Endothelial cell of hepatic sinusoid (primary cell): ENCODE results near the gene ERC2.

Experiments
- in situ Hi-C: cut with HindIII; loops from 2 replicates; pipeline ENCODE4 v1.10.0; 2017; ENCODE audit warnings: low sequenced_read_pairs

ERC2 gene

DNA sequence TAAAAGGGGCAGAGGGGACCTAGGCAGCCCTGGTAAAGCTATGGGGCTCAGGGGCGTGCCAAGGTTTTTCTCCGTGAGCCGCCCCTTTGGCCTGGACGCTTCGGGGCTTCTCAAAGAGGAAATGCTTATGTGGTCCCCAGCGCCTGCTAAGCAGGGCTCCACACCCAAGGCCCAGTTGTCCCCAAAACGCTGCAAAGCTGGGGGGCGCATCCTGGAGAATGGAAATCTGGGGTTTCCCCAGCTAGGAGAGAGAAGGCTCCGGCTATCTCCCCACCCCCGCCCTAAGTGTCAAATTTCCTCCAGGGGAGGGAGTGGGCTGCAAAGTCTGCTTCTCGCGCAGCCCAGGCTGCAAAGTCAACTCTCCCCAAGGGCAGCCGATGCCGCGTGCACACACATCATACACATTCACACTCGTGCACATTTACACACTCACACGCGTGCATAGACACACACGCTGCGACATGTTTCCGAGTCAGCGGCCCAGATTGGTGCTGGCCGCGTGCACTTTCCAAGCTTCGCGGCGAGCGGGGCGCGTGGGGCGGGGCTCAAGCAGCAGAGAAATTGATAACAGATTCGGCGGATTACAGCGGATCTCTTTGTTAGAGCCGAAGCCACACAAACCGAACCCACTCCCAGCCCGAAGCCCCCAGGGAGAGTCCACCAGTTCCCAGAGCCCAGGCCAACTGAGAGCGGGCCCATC lies 985.6 kb downstream of the ERC2 start:
- in situ Hi-C loops, result loop anchor here (5.0 to 25.0 kb wide), 4 partner anchors 145 to 620 kb away; no protein-coding TSS in a partner anchor

DNA sequence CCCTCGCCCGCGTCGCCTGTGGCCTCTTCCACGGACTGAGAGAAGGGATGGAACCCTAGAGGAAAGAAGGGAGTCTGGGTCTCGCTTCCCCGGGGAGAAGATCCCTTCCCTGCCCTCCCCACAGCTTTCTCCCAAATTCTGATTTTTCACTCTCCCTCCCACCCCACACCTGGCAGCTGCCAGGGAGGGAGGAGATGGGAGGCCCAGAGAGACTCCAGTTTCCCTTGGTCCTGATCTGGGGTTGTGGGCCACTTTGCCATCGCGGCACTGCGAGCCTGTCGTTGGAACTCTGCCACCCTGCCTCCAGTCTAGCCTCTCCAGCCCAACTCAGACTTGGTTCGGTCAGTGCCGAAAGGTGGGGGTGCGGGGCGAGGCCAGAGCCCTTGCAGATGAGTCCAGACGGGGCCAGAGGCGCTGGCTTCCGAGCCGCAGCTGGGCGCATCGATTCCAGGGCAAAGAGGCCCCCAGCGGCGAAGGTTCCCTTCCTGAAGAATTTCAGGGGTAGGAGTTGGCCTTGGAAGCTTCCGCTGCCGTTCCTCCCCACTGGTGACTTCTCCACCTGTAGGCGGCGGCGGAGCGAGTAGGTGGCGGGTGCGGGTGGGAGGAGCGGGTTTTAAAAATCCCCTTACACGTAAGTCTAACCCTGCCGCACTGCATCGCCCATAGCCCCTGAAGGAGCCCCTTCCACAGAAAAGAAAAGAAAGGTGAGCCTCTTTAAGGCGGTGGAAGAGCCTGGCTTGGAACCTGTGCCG lies 986.3 kb downstream of the ERC2 start:
- in situ Hi-C loops, result loop anchor here (5.0 to 25.0 kb wide), 4 partner anchors 145 to 620 kb away; no protein-coding TSS in a partner anchor

DNA sequence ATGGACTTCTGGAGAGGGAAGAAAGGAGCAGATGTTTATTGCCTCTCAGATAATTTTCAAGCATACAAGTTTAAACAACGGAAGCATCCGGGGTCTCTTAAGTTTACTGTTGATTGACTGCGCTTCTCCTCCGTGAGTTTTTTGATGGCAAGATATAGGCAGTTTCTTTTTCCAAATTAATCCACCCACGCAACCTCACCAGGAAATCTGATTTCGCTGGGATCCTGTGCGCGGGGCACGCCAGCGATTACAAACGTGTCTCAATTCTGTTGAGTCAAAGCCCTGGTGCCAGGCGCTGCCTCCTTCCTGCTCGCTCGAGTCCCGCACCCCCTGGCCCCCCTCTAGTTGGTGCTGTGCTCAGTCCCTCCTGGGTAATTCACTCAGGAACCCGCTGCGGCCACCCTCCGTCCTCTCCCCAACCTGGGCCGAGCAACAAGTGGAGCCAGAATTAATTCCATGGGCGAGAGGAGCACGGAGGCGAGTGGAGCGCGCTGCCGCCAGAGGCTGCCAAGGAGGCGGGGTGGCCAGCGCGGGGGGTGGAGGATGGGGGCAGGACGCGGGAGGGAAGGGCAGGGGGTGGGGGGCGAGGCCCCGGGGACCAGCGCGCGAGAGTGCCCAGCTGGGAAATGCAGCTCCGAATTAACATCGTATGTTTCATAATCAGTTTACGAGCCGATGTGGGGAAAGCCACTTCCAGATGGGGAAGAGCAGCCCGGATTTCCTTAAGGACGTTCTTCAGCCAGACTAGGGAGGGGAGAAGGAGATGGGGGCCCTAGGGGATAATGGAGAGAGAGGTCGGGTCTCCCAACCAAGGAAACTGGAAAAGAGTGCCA lies 987.1 kb downstream of the ERC2 start:
- in situ Hi-C loops, result loop anchor here (5.0 to 25.0 kb wide), 4 partner anchors 144 to 619 kb away; no protein-coding TSS in a partner anchor

DNA sequence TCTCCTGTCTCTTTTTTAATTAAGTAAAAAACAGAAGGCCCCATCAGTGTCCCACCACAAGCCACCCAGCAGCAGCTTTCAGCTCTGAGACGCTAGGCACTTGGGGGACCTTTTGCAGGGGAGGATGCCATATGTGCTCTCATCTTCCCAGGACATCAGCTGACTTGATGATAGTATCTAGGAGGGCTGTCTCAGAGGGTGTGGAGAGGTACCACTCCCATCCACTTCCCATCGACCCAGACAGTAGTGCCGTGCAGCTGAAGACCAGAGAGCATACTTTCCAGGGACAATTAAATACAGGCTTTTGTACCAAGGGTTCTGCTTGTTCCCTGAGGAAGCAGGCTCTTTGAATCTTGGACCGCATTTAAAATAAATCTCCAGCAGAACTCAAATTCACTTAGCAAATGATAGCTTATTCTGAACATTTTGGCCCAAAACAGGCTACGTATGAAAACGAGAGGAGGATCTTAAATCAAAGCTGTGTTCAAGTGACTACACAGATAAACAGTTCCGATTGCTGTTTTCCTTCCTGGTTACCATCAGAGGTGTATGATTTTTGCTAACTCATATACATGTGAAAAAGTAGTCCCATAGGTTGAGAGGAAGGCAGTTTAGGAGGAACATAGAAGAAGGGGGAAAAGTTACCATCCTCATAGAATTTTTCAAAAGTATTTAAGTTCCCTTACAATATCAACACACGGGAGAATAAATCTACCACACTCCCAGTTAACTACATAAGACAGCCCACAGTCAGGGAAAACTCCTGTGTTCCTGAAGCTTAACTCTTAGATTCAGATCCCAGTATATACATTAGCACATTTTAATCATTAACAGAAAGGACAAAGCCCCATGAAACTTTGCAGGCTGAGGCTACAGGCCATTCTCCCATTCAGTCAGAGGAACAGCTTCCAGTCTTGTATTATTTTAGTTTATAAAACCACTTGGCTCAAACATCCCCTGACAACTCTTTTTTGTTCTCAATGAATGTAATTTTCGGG lies 990.7 kb downstream of the ERC2 start:
- in situ Hi-C loops, result loop anchor here (5.0 to 25.0 kb wide), 4 partner anchors 140 to 615 kb away; no protein-coding TSS in a partner anchor

DNA sequence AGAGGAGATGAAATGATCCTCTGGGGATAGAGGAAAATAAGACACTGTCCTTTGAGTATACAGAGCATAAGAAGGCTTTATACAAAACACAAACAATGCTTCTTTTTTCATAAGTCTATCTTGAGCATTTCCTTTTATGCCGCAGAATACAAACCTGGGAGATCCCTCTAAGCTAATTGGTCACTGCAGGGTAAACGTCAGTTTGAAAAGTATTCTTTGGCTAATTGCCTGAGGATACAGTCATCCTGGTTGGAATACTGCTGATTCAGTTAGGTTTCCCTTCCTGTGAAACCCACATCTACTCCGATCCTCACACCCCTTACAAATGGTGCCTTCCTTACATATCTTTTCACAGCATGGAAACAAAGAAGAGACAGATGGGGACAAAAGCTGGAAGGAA lies 991.8 kb downstream of the ERC2 start:
- in situ Hi-C loops, result loop anchor here (5.0 to 25.0 kb wide), 4 partner anchors 139 to 614 kb away; no protein-coding TSS in a partner anchor

DNA sequence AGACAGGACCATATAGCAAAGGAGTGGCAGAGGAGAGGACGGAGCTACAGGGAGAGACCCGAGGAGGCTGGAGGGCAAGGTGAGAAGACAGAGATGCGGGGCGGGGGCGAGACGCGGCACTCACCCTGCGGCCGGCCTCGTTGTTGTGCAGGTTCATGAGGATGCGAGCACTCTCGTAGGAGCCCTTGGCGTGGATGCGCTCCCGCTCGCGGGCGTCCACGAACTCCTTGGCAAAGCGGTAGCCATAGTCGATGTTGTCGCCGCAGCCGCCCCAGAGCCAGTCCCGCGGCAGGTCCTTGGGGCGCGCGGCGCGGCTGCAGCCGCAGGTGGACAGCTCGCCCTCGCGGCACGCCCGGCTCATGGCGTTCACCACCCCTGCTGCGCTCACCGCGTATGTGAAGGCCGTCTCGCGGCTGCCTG lies 994.0 kb downstream of the ERC2 start:
- in situ Hi-C loops, result no loop called here

DNA sequence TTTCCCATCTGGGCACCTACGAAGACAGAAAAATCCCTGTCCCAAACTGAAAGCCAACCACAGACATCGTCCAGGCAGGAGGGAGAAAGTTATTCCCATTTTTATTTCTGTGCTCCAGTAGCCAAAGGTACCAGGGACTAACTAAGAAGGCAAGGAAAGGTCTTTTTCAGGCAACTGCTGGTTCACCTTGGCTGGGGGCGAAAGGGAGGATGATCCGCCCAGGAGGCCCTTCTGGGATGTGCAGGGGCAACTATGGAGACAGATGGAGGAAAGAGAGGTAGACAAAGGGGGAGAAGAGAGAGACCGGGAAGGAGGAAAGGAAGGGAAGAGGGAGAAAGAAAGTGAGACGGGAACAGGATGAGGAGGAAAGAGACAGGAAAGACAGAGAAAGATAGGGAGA lies 994.5 kb downstream of the ERC2 start:
- in situ Hi-C loops, result no loop called here

DNA sequence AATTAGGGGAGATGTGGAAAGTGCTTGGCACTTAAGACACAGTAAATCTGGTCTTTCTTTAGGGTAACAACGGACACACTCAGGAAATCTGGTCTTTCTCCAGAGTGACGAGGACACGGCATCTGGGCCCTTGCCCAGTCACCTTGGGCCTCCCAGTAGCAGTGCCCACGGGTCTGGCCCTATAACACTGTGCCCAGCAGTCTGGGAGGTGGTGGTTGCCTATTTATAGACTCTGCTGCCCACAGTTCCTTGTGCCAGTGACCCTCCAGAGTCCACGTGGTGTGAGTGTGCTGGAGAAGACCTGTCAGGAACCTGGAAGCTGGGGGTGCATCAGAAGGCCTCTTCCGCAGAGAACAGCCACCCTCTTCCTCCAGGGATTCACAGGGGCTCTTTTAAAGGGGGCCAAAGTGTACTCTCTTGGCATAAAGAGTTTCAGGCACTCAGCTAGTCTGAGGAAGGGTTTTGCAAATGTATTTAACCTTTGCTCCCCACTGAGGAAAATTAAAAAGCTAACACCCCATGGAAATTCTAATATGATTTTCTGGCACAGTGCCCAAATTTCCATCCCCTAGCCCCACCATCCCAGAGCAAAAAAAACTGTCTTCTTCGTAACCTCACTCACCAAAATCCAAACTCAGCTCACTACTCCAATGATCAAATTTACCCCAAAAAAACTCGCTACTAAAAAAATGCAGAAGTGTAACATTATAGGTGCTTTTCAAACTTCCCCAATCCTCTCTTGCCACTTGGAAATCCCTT lies 996.6 kb downstream of the ERC2 start:
- in situ Hi-C loops, result no loop called here

DNA sequence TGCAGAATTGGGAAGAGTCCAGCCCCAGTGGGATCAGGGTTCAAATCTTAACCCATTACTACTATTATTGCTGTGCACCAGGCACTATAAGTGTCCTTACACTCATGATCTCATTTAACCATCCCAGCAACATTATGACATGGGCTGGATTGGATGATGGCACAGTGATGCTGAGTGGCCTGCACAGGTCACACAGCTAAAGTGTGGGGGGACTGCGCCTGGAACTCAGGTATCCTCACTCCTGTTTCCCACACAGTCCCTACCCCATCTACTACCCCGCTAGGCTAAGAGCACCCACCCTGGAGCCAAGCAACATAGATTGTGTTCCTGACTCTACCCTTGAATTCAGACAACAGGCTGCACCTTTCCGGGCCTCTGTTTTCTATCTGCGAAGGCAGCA lies 997.2 kb downstream of the ERC2 start:
- in situ Hi-C loops, result no loop called here

DNA sequence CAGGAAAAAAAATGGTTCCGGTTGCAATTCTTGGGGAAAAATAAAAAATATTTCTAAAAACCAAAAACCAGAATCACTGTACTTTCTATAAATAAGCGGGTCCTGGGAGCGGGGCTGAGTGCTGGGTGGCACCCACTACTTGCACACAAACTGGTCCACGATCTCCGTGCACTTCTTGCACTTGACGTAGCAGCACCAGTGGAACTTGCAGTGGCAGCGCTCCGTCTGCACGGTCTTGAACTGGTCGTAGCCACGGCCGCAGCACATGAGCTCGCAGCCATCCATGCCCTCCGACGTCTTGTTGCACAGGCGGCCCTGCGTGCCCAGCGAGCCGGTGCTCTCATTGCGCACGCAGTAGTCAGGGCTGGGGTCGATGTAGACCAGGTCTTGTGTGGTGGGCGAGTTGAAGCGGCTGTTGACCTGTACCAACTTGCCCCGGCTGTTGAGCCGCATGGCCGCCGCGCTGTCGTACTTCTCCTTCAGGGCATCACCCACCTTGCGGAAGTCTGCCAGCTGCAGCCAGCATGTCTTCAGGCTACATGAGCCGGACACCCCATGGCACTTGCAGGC lies 998.2 kb downstream of the ERC2 start:
- in situ Hi-C loops, result no loop called here

DNA sequence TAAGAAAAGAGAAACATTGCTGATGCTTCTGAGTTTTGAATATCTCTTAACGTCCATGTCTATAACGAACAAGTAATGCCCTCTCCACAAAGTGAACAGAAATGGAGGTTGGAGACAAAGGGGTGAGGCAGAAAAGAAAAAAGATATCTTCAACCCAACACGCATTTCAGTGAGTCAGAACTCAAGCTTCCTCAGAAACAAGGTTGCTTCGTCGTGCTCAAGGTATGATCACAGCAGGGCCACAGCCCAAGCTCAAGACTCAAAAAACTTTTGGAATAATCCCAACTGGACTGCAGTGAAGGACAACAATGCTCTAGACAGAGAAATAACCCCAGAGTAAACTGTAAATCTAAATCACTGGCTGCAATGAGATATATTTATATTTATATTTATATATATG lies 1000.0 kb downstream of the ERC2 start:
- in situ Hi-C loops, result no loop called here

DNA sequence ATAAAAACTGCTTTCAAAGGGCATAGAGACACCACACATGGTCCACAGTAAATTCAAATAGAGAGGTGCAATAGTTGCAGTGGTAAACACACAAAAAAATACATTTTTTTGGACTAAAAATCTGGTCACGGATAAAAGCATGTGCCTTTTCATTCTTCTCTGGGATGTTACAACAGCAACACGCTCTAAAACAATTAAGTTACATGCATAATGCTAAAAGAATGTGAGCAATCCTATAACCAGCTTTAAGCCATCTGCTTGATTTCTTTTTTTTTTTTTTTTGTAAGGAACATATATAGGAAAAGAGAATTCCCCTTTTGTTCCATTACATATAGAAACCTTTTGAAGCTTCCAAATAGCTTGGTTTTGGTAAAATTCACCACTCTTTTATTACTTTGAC lies 1001.2 kb downstream of the ERC2 start:
- in situ Hi-C loops, result no loop called here

DNA sequence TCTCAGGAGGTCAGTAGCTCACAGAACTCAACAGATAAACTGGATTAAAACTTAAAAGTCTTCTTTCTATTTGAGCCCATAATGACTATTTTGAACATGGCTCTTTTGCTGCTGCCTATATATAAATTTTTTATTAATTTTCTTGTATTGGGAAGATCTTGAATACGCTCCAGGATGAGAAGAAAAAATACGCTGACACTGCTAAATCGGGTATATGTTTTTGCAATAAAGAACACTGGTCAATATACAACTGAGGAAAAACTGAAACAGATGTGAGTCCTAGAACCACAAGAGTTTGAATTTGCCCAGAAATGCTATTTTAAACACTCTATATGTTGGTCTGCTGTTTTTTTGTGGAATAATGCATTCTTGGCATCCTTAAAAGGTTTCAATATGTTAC lies 1001.7 kb downstream of the ERC2 start:
- in situ Hi-C loops, result no loop called here

DNA sequence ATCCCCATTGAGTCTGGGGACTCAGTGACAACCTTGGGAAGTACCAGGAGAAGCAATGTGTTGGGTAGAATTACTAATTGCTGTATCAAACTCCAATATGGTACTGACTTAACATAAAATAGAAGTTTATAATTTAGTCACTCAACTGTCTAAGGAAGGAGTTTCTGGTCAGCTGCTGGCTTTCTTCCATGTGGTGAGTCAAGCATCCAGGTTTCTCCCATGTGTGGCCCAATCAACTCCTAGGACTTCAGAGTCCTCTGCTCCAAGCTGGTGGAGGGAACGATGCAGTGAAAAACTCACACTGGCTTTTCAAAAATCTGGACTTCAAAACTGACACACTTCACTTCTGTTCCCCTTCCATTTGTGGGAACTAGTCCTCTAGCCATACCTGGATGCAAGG lies 1006.4 kb downstream of the ERC2 start:
- in situ Hi-C loops, result no loop called here

DNA sequence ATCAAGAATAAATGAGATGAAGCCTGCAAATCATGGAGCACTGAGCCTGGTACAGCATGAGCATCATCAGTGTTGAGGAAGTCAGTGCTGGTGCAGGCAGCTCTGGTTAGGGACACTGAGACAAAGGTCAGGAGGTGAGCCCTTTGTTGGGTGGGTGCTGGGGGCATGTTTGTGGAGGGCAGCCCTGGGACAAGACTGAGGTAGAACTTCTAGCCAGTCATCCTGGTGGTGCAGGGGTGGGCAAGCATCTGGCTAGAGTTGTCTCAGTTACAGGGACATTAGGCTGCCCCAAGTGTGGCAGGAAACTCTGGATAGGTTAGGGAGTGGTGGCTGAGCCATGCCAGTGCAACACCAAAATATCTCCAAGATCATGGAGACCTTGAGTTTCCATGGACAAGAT lies 1008.4 kb downstream of the ERC2 start:
- in situ Hi-C loops, result no loop called here
